Renal pelvis (tissue), 12 donors: ENCODE data around the gene DIAPH3. TPM values are rescaled to one million over a fixed set of nuclear protein-coding genes. Genes with fewer than 3 reads are reported as not detected.
"Not testable (repeated sequence)": the region's sequence is repeated elsewhere in the genome, so short reads cannot be mapped to it uniquely, and the experiment has no call there.

Experiments
- DNase-seq: peaks from one replicate; pipeline ENCODE4 v3.0.0-alpha.2; 2013
- long read RNA-seq, 16 experiments: transcript quantifications; one replicate each; lab custom pipeline, GENCODE V29; 2026
- polyA plus RNA-seq, 3 donors: library from polyadenylated mRNA; unstranded; fragments of 120-200 nt; gene quantifications; one replicate each; pipeline ENCODE4 v1.2.1, GENCODE V29; 2013; ENCODE audit not compliant: insufficient read length in 3 of 3

Gene DIAPH3
- 10 to 100 TPM; 11.5 to 12.9 (median 11.6) TPM for polyA plus RNA-seq
- long read RNA-seq, donor 1: 0 reads
- long read RNA-seq, donor 2, full-length matches to known transcripts: 2 of 2 reads
- long read RNA-seq, donor 2, partial matches to known transcripts: 0 of 2 reads
- long read RNA-seq, donor 2, other reads (novel, unspliced or antisense): 0 of 2 reads
- long read RNA-seq, donor 3, partial matches to known transcripts: 0 of 1 reads
- long read RNA-seq, donor 3, other reads (novel, unspliced or antisense): 0 of 1 reads
- long read RNA-seq, donor 4: 0 reads
- long read RNA-seq, donor 5: 0 reads
- long read RNA-seq, donor 6: 0 reads
- long read RNA-seq, donor 7, partial matches to known transcripts: 0 of 1 reads
- long read RNA-seq, donor 7, other reads (novel, unspliced or antisense): 0 of 1 reads
- long read RNA-seq, donor 8: 0 reads
- long read RNA-seq, donor 9, partial matches to known transcripts: 0 of 2 reads
- long read RNA-seq, donor 9, other reads (novel, unspliced or antisense): 0 of 2 reads
- long read RNA-seq, donor 10: 0 reads
- long read RNA-seq, donor 11, partial matches to known transcripts: 0 of 1 reads
- long read RNA-seq, donor 11, other reads (novel, unspliced or antisense): 0 of 1 reads
- long read RNA-seq, donor 12: 0 reads
- long read RNA-seq, donor 13: 0 reads
- long read RNA-seq, donor 14: 0 reads
- long read RNA-seq, donor 15: 0 reads
- long read RNA-seq, donor 16: 0 reads

- DNase-seq: peak; percentile 95
Measured at GRCh38 chr13:60163478-60164233, at the start of gene DIAPH3. Gene DIAPH3 (minus strand): TSS chr13:60163928. CDS start chr13:60163766, 162 bp downstream.

- no peak for DNase-seq
Measured at GRCh38 chr13:60213236-60213744, 49.6 kb upstream of the DIAPH3 start.

GRCh38 chr13:60211548-60211947 lies 47.8 kb upstream of the DIAPH3 start:
- no peak for DNase-seq

- DNase-seq: no peak
Measured at GRCh38 chr13:60210510-60211330, 47.0 kb upstream of the DIAPH3 start.

GRCh38 chr13:60205499-60205898 lies 41.8 kb upstream of the DIAPH3 start:
- not testable (repeated sequence) for DNase-seq

DNA sequence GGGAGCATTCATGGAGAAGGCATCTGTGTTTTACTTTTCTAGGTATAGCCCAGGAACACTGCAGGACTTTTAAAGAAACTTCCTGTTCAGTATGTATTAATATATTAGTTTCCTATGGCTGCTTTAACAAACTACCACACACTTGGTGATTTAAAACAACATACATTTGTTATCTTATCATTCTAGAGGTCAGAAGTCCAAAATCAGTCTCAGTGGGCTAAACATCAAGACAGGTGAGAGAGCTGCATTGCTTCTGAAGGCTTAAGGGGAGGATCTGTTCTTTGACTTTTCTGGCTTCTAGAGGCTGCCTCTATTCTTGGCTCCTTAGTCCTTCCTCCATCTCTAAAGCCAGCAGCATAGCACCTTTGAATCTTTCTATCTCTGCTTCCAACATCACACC lies 37.6 kb upstream of the DIAPH3 start:
- no peak for DNase-seq

DNA sequence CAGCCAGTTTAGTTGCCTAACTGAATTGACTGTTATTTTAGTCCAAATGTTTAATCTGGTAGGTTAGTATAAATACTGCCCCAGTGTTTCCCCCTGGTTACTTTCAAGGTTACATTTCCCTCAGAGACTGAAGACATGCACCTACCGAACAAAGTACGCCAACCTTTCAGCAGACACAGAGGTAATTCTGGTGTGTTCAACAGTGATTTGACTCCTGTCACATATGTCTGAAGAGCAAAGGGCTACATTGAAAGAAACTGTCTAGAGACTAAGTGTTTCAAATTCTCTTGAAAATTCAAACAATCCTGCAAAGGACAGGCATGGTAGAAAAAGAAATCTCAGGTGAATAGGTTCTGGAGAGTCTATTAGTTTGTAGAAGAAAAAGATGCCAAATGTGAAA lies 32.2 kb upstream of the DIAPH3 start:
- DNase-seq: not testable (repeated sequence)

GRCh38 chr13:60182907-60183306 lies 19.2 kb upstream of the DIAPH3 start:
- no peak for DNase-seq

GRCh38 chr13:60178327-60178726 lies 14.6 kb upstream of the DIAPH3 start:
- DNase-seq: no peak

DNA sequence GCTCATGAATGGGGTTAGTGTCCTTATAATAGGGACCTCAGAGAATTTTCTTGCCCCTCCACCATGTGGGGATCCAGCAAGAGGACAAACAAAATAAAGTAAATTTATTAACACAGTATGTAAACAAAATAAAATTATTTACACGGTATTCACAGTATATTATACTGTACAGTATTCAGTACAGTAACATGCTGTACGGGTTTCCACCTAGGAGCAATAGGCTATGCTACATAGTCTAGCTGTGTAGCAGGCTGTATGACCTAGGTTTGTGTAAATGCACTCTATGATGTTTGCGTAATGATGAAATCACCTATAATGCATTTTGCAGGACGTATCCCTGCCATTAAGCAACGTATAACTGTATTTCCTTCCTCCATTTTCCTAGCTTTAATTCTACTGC lies 11.8 kb upstream of the DIAPH3 start:
- no peak for DNase-seq

GRCh38 chr13:60174113-60174512 lies 10.4 kb upstream of the DIAPH3 start:
- DNase-seq: no peak

DNA sequence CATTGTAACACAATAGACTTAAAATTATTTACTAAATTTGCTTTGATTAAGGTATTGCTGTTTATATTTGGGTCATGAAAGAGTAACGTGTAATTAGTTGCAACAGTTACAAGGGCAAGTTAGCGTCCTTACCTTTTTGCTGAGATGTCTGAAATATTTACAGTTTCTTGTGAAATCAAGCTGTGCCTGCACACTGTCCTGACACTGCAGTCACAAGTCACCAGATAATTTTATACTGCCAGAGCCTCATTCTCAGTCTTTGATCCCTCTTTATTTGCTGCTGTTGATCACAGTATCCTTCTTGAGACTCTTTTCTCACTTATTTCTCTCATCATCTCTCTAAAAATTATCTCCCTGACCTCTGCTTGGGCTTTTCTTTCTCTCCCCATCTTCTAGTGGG lies 8.4 kb upstream of the DIAPH3 start:
- DNase-seq: no peak

GRCh38 chr13:60170414-60170813 lies 6.7 kb upstream of the DIAPH3 start:
- no peak for DNase-seq

GRCh38 chr13:60169239-60170031 lies 5.7 kb upstream of the DIAPH3 start:
- DNase-seq: no peak

DNA sequence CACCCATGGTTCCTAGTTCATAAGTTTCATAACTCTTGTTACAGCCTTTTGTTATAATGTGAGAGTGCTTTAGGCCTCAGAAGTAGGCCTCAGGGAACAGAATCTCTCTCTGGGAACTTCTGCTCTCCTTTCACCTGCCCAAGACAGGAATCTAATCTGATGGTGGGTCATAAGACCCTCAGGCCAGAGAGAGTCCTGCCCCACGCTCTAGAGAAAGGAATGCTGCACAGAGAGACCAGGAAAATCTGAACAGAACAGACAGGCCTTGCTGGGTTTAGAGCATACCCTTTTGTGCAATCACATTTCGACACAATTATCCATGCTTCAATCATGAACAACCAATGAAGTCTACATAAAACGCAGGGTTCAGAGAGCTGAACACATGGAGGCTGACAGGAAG lies 3.4 kb upstream of the DIAPH3 start:
- DNase-seq: no peak

DNA sequence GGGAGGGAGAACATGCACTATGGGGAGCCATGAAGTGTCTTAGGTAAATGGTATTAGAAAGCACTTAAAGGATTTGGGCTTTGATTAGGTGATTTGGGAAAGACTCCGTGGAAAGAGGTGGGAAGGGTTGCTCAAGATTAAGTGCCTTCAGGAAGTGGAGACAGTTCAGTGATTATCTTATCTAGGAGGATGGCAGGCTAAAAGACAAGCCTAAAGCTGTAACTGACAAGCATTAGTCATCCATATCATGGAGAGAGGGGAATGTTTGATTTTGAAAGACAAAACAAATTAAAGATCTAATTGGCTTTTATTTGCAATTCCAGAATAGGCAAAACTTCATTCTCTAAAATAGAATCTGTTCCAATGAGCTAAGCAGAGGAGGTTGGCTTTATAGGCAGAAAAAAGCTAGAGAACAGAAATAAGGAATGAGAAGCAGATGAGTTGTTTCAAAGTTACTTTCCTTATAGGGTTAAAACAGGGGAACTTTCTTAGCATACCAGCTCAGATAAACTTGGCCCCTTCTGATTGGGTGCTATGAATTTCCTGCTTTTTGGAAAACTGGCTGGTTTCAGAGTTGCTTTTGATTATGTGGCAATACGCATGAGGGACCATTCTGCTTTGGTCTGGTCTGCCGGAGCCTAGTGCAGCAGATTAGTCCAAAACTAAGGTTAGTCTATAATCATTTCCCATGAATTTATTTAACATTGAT lies 1.8 kb upstream of the DIAPH3 start:
- DNase-seq: no peak

- peak; percentile 22 for DNase-seq
Measured at GRCh38 chr13:60164234-60164889, 634 bp upstream of the DIAPH3 start.

GRCh38 chr13:60162096-60162495 lies 1.6 kb downstream of the DIAPH3 start:
- DNase-seq: no peak

DNA sequence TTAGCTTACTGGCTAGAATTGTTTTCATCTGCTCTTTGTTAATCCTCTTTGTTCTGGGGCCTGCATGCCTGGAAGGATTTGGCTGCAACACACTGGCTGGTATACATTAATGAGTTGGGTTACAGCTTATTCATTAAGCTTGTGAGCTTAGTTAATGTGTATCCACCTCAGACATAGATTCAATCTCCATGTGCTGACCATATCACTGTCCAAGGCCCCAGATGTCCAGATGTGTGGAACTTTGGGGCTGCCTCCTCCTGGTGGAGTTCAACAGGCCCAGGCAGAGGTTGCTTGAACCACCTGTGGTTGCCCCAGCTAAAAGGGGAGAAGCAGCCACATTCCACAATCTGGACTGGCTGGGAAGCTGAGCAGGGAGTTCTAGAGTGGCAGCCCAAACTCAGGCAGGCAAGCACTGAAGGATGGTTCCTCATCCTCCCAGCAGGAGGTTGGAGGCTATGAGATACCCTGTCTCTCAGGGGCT lies 5.4 kb downstream of the DIAPH3 start:
- DNase-seq: peak; percentile 27
